Sciatic nerve (tissue), 2 donors: ENCODE measurements around the gene PXMP4. TPM values are rescaled to one million over a fixed set of nuclear protein-coding genes. Genes with fewer than 3 reads are reported as not detected.
A peak's percentile ranks its signal among the peaks of the same experiment; 100 is the strongest.

Experiments used
- ATAC-seq: fragments of 200-7000 bp; cut with Tn5 transposase; one replicate; pipeline ENCODE4 v1.9.1; 2020; ENCODE audit warnings: mild to moderate bottlenecking, moderate library complexity
- DNase-seq: peaks from one replicate; pipeline ENCODE4 v3.0.0-alpha.2; 2020; ENCODE audit warnings: low spot score
- intact Hi-C: fragments of 100-400 bp; cut with DNase I; formaldehyde crosslinking; loops from one replicate; pipeline ENCODE4 v1.14.2; 2022
- total RNA-seq: library from RNA; stranded (reverse); fragmentation: NEBNext Ultra II Directional; extraction: Animal tissue kit (Norgen Biotek cat#: 25700); gene quantifications from one replicate; pipeline ENCODE4 v1.2.1, GENCODE V29; 2021
- donor health status: DM: no; HTN: no; CAD: no.
- donor health status: DM: no; HTN: no; CAD: no.

Gene PXMP4
- total RNA-seq, 1 donor from 2014 or later, result 9.3 TPM

GRCh38 chr20:33687993-33688937 lies 31.8 kb downstream of the PXMP4 start:
- ATAC-seq, result no peak
- intact Hi-C loops, result loop anchor here (10.0 kb wide), 1 partner anchor 47 kb away; the partner anchor contains the start of gene ZNF341

DNA sequence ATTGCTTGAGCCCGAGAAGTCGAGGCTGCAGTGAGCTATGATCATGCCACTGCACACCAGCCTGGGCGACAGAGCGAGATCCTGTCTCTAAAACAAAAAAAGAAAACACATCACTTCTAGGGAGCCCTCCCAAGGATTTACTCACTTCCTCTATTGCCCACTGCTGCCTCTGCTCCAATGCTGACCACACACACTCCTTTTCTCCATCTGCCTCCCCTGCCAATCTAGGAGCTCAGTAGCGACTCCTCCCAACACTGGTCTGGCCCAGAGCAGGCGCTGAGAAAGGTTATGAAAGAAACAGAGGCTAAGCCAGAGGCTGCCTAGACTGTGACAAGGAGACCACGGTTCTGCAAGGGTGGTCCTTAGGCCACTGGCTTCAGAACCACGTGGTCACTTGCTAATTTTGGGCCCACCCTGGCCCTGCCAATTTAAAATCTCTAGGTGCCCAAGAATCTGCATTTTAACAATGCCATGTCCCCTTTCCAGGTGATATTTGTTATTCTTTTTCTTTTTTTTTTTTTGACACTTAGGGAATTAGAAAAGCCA lies 32.7 kb downstream of the PXMP4 start:
- intact Hi-C loops, result loop anchor here (10.0 kb wide), 1 partner anchor 47 kb away; the partner anchor contains the start of gene ZNF341
- DNase-seq (no peak), ATAC-seq (no peak)

More at GRCh38 chr20:33687993-33688937, 31.8 kb downstream of the PXMP4 start:
- DNase-seq, result no peak

DNA sequence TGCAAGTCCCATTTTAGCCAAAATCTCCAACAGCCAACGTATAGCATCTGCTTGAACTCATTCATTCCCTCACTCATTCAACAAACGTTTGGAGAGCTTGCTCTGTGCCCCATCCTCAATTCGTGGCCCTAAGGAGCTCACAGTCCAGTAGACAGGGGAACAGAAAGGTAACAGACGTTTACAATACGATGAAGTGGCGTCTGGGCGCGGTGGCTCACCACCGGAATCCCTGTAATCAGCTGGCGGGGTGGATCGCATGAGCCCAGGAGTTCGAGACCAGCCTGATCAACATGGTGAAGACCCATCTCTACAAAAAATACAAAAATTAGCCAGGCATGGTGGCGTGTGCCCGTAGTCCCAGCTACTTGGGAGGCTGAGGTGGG lies 33.1 kb downstream of the PXMP4 start:
- intact Hi-C loops, result loop anchor here (10.0 kb wide), 1 partner anchor 48 kb away; the partner anchor contains the start of gene ZNF341
- no peak for DNase-seq
- ATAC-seq, result no peak

- intact Hi-C loops, result loop anchor here (10.0 kb wide), 1 partner anchor 48 kb away; the partner anchor contains the start of gene ZNF341
- DNase-seq, result peak; percentile 97
- ATAC-seq, result peak; percentile 98
These were observed 33.8 kb downstream of the PXMP4 start, which contains the start of gene E2F1 for GRCh38 chr20:33686100-33686983. E2F1 (minus strand) TSS chr20:33686385; CDS start chr20:33686264, 121 bp downstream.

DNA sequence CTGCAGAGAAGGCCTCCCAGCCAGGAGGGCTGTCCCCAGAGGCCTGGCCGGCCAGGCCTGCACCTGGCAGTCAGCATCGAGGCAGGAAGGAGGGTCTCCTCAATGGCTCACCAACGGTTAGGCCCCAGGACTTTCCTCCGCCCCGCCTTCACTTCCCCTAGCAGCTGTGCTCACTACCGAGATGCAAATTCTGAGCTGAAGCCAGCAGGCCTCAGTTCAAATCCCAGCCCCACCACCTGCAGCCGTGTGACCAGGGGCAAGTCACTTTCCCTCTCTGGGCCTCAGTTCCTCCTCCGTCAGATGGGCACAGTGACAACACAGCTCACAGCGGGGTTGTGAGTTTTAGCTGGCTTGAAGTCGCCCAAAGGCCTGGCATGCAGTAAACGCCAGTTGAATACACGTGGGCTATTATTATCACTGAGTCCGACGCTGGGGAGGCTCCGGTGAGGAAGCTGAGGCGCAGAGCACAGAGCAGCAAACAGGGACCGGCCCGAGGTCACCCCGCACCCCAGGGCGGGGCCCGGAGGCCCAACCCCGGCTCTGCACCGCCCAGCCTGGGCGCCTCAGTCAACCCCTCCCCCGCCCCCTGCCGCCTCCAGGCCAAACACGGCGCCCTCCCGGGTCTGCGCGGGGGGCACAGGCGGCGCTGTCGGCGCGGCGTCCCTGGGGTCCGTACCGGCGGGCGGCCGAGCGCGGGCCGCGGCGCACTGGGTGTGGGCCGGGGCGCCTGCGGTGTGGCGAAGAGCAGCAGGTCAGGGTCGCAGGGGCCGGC lies 34.6 kb downstream of the PXMP4 start:
- no peak for DNase-seq
- no peak for ATAC-seq
- intact Hi-C loops, result loop anchor here (10.0 kb wide), 1 partner anchor 49 kb away; the partner anchor contains the start of gene ZNF341

GRCh38 chr20:33684533-33685327 lies 35.4 kb downstream of the PXMP4 start:
- intact Hi-C loops, result loop anchor here (10.0 kb wide), 1 partner anchor 50 kb away; the partner anchor contains the start of gene ZNF341
- ATAC-seq (no peak), DNase-seq (no peak)

DNA sequence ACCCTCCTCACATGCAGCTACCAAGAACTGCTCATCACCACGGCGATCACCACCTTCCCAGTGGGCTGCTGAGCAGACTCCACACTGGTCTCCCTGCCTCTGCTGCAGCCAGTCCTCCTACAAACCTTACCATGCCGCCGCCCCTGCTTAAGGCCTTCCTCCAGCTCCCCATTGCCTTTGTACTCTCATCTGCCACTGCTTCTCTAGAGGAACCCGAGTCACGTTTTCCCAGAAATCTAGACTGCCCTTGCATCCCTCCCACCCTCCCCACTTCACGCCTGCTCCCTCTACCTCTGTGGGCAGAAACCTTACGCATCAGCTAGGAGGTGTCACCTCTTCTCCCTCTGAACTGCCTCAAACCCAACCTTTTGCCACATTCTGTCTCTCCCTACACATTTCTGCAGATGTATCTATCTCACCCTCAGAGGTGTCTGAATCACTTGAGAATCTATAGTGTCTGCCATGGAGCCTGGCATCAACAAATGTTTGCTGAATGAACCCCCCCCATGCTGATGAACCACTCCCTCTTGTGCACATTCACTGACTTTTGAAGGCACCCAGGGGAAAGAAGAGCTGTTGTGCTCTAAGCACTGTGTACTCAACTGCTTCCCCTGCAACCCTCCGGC lies 38.3 kb downstream of the PXMP4 start:
- DNase-seq, result no peak
- intact Hi-C loops, result loop anchor here (10.0 kb wide), 1 partner anchor 53 kb away; the partner anchor contains the start of gene ZNF341
- no peak for ATAC-seq

GRCh38 chr20:33681288-33681687 lies 38.8 kb downstream of the PXMP4 start:
- DNase-seq (no peak), ATAC-seq (no peak)
- intact Hi-C loops, result loop anchor here (10.0 kb wide), 1 partner anchor 54 kb away; the partner anchor contains the start of gene ZNF341

GRCh38 chr20:33680686-33681085 lies 39.4 kb downstream of the PXMP4 start:
- ATAC-seq (no peak), DNase-seq (no peak)
- intact Hi-C loops, result loop anchor here (10.0 kb wide), 1 partner anchor 54 kb away; the partner anchor contains the start of gene ZNF341

DNA sequence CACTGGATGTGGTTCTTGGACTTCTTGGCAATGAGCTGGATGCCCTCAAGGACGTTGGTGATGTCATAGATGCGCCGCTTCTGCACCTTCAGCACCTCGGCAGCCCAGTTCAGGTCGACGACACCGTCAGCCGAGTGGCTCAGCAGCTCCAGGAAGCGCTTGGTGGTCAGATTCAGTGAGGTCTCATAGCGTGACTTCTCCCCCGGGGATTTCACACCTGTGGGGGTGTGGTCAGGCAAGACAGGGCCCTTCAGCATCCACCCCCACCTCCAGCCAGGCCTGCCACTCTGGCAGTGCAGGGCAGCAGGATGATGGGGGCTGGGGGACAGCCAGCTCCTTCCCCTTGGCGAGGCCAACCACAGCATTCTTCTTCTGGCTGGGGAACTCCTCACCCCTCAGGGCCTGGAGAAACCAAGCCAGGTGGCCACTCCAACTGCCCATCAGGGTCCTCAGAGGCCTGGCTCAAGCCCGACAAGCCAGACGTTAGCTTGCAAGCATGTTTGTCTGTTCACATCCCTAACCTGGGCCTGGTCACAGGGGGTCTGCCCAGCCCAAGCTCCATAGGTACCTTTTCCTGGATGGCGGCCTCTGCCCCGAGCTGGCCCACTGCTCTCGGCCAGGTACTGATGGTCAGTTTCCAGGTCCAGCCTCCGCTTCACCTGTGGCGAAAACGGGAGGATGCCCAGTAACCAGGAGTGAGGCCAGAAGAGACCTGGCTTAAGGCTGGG lies 40.2 kb downstream of the PXMP4 start:
- DNase-seq, result no peak
- intact Hi-C loops, result loop anchor here (10.0 kb wide), 1 partner anchor 55 kb away; the partner anchor contains the start of gene ZNF341
- ATAC-seq, result no peak

DNA sequence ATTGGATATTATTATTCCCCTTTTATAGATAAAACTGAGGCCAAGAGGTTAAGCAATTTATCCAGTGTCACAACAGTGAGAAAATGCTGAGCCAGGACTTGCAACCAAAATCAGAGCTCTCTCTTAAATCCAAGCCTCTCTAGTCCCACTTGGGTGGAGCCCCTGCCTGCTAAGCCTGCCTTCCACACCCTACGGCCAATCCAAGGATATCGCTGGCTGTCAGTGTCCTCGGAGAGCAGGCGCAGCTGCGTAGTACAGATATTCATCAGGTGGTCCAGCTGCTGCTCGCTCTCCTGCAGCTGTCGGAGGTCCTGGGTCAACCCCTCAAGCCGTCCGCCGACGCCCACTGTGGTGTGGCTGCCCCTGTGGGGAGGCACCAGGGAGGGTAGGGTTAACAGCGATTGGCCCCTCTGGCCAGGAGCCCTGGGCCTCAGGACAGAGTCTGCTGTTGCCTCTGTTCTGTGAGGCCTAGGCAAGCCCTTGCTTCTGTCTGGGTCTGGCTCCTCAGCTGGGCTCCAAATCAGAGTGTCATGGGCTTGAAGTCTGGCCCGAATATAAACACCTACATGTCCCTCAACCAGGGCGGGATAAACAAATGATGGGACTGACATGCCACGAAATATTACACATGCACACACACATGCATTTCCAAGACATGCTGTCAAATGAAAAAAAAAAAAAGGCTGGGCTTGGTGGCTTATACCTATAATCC lies 42.0 kb downstream of the PXMP4 start:
- no peak for DNase-seq
- intact Hi-C loops, result no loop called here
- ATAC-seq, result peak; percentile 52

- intact Hi-C loops, result no loop called here
- DNase-seq (no peak), ATAC-seq (no peak)
These were observed 43.2 kb downstream of the PXMP4 start for GRCh38 chr20:33676652-33677645.

- DNase-seq (no peak), ATAC-seq (no peak)
- intact Hi-C loops, result no loop called here
These were observed 44.0 kb downstream of the PXMP4 start for GRCh38 chr20:33676121-33676520.
